Left renal pelvis (tissue), 4 donors: ENCODE data around the gene NPY5R. TPM values are rescaled to one million over a fixed set of nuclear protein-coding genes. Genes with fewer than 3 reads are reported as not detected.

Source experiments
- DNase-seq, 4 donors: peaks; one replicate each; pipeline ENCODE4 v3.0.0-alpha.2; 2013; ENCODE audit warnings: low read depth in 4 of 4, low spot score in 3 of 4
- polyA plus RNA-seq, 4 donors: library from polyadenylated mRNA; unstranded; fragments of 120-200 nt; gene quantifications; one replicate each; pipeline ENCODE4 v1.2.1, GENCODE V29; 2013; ENCODE audit not compliant: insufficient read length in 4 of 4

Gene NPY5R
- polyA plus RNA-seq: 1 to 10 TPM in 3 of 4 donors, under 1 TPM in 1; 0.64 to 6.1 (median 5.2) TPM

DNA sequence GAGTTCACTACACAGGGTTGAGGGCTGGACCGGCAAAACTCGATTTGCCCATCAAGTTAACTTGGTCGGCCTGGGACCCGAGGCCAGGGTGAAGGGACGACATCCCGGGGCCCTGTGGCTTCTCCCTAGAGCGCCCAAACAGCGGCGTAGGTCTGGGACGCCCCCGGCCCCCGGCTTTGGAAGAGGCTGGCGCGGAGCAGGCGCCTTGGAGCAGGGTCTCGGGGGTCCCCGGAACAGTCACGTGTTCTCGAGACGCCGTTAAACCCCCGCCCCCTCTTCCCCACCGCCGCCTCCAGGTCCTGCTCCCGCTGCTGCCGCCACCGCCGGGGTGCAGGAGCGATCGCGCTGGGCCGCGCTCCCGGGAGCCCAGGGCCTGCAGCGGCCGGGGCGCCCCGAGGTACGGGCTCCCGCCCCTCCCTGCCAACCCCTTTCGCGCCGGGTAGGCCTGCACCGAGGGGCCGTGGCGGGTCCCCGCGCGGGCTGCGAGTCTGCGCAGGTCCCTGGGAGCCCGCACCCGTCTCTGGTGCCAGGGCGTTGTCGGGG lies at the start of gene NPY5R:
Gene NPY5R (plus strand): TSS at position 289 of the 543 bp plus-strand sequence. CDS start 6,382 bp downstream, outside the sequence.
- DNase-seq: peak in 1 of 4 donors; percentile 8

DNA sequence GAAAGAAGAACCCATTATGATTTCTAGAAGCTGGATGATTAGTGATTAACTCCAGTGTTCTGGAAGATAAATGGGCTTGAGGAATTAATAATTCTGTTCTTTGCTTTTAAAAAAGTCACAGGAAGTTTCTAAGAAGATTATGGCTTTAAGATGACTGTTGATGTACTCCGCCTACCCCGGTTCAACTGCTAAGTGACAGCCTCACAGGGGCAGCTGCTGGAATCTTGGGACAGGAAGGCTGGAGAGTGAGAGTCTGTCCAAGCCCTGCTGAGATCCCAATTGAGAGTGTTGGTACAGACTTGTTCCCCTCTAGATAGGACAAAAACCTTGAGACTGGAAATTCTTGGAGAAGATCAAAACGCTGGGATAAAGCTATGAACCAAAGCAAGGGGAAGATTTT lies 48.6 kb upstream of the NPY5R start:
- no peak for DNase-seq

DNA sequence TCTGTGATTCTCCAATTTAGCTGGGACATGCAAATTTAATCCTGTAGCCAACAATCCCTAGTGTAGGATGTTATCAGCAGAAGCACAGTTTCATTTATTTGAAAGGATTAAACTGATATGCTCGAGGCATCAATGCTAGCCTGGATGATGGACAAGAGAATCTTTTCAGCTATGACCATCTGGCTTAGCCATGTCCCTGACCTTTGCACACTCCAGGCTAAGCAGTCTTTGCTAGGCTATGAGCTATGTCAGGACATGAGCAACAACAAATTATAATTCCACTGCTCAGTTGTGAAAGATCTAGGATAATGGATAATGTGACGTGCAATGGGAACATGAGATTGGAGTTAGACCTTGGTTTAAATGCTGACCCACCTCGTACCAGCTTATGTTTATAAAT lies 43.2 kb upstream of the NPY5R start:
- DNase-seq: no peak

DNA sequence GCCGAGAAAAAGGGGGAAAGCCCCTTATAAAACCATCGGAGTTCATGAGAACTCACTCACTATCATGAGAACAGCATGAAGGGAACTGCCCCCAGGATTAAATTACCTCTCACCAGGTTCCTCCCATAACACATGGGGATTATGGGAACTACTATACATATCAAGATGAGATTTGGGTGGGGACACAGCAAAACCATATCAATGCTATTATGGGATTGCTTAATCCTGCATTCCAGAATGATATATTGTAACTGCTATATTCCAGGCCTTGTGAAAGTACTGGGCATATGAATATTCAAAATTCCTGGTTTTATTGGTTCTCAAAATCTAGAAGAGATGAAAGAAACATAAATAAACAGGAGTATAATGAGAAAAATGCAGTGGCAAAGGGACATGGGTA lies 40.6 kb upstream of the NPY5R start:
- DNase-seq: no peak

DNA sequence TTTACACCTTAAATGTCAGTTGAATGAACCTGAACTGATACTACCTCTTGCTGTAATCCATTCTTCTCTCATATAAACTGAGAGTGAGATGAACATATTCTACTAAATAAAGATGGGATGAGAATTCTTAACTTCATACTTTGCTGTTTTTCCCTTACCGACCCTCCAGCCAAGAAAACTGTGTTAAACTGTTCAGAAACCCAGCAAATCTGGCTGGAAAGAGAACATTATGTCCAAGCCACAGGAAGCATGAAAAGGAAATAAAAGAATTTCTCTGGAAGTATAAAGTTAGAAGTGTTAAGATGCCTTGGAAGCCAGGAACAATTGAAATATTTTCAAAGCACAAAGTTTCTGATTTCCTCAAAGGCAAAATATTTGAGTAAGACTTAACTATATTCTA lies 34.2 kb upstream of the NPY5R start:
- no peak for DNase-seq

DNA sequence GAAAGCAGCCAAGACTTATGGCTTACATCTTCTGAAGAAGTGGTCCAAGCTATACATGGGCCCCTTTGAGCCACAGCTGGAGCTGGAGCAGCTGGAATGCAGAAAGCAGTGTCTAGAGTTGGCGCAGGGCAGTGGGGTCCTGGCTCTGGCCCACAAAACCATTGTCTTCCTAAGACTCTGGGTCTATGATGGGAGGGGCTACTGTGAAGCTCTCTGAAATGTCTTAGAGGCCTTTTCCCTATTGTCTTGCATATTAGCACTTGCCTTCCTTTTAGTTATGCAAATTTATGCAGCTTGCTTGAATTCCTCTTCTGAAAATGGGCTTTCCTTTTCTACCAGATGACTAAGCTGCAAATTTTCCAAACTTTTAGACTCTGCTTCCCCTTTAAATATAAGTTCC lies 26.6 kb upstream of the NPY5R start:
- DNase-seq: no peak

DNA sequence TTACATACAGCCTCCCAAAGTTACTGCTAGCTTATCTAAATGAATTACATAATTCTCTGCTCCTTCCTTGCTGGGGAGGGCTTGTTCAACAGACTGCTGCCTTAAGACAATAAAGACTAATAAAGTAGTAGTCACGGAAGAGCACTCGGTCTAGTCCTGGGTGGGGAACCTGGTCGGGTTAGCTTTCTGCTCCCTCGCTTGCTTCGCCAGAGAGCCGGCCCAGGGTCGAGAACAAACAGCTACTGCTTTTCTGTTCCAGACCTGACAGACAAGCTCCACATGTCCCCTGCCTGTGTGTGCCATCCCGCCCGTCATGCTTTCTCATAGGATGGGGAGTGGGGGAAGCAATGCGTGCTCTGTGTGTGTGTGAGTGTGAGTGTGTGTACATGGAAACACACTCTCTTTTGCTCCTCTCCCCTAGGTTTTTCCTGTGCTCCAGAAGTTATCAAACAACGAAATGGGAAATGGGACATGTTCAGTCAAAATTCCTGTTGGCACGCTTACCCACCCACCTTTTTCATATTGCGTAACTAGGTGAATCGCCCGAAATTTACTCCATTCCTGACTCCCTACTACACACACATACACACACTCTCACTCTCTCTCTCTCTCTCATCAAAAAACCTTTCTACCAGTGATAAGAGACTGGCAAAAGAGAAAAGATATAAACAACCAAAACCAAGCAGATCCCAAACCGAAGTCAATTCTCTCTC lies 12.6 kb upstream of the NPY5R start:
- DNase-seq: no peak

DNA sequence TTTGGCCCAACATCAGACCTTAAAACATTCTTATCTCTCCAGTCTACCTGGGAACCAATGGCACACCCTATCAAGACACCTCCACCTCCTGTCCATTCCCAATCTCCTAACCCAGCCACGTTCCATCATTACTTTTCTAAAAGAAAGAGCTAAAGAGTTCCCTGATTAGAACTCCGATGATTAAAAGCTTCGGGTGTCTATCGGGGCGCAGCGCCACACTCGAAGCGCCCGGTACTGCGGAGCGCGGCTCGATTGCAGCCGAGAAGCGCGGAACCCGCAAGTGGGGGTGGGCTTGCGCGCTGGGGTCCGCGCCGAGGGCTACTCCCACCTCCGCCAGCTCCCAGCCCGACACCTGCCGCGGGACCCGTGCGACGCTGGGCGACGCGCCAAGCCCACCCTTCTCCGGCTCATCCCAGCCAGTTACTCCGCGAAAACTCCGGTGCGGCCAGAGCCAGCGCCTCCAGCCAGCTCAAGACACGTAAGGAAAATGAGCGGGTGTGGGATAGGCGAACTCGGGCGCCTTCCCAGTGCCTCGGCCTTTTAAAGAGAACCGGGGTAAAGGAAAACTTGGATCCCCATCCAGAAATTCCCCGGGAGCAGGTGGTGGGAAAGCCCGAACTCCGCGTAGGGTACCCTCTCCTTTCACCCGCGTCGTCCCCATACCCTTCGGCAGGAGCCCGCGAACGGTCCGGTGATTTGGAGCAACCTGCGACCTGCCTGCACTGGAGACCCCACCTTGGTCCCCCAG lies 11.9 kb upstream of the NPY5R start:
- no peak for DNase-seq

DNA sequence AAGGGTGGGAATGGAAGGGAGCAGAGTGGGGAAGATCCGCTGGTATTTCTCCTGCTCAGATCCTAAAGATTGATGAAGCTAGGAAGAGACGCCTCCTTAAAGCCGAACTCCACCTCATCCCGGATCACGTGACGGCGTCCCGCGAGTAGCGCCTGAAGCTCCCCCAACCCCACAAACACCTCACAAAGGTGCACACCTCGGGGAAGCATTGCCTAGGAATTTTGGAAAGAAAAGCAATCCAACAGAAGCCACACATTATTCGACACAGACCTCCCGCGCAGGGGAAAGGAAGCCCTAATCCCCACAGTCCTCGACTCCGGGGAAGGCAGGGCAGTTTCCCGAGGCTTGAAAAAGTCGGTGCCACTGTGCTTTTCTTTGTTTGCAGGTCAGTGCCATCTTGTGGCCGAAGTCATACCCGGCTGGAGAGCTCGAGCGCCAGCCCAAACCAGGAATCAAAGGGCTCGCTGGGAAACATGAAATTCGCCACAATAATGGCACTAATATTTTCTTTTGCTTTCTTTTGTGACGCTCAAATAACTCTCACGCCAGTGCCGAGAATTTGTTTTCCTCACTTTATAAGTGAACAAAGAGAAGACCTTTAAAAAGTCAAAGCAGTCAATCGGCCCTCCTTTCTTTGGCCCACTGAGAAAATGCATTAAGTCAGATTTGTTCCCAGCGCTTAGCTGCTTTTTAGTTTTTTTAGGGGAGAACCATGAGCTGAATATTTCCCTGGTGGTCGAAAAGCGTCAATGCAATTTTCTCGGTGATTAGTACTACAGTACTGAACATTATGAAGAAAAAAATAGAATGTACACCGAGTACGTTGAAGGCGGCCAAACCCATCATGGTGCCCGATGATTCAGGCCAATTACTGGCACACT lies 10.9 kb upstream of the NPY5R start, which contains the start of gene NPY1R:
Gene NPY1R (minus strand): TSS at position 71 of the 881 bp plus-strand sequence. CDS start 6,042 bp downstream, outside the sequence.
- DNase-seq: peak in 3 of 4 donors; percentile 68 to 73 (median 69)

DNA sequence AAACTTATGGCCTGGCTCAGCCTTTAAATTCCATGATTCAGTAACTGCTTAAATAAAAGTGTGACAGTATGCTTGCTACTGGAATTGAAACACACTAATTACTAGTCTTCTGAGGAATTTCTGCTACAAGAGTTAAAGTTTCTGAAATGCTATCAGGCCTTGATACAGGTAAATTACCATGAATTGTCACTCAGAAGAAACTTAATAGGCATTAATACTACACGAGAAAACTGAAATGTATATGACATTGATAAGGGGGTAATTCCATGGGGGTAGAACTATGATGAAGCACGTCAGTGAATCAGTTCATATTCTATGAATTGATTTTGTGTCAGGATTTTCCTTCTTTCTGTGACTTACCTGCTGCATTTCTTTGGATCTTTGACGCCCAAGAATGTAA lies 8.3 kb upstream of the NPY5R start:
- DNase-seq: no peak

DNA sequence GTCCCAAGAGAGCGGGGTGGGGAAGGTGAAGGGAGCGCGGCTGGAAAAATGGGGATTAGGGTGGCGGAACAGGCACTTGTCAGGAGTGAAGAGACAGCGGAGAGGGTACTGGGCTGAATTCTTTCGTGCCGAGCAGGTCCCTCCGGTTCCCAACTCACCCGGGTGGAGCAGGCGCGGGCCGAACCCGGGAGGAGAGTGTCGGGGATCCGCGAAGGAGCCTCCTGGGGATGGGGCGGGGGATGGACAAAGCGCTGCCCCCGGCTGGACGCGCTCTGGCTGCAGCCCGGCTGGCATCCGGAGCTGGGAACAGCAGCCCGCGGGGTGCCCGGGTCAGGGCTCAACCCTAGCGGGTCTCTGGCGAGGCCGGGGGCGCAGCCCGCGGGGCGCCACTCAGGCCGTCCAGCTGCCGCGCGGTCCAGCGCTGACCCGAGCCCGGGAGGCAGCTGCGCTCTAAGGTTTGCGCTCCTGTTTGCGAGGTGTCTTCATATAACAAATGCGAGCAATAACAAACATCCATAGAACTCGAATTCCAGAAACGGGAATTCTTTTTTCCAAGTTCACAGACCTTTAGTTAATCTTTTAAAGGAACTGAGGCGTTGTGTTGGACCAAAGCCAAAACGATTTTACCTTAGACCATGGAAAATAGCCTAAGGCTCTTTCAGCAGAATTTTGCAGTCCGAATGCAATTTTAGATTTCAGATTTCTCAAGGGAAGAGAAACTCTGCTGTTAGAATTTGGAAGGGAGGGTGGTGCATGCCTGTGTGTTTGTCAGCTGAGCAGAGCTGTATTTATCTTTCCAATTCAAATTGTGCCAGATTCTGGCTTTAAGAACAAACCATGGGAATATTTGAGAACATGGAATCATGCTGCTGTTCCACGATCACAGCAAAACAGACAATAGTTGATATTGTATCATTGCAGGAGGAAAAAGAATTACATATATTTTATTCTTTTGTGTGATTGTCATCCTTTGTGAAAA lies 744 bp downstream of the NPY5R start:
- peak in 1 of 4 donors; percentile 8 for DNase-seq

DNA sequence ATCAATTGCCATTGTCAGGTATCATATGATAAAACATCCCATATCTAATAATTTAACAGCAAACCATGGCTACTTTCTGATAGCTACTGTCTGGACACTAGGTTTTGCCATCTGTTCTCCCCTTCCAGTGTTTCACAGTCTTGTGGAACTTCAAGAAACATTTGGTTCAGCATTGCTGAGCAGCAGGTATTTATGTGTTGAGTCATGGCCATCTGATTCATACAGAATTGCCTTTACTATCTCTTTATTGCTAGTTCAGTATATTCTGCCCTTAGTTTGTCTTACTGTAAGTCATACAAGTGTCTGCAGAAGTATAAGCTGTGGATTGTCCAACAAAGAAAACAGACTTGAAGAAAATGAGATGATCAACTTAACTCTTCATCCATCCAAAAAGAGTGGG lies 7.0 kb downstream of the NPY5R start:
- no peak for DNase-seq

DNA sequence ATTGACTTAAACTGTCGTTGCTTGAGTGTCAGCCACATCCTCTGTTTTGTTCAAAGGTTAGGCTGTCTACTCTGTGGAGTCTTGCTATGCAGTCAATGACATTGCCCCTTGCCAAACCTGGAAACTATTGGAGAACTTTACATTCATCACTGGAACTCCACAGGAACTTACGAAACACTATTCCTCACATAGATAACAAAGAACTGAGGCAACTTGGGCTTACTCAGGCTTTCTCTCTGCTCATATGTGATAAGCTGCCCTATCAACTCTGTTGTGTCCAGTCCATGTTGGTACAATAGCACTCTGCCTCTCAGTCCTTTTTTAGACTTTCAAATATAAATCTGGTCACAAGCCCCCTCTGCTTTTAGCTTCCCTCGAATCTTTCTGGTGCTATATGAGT lies 9.4 kb downstream of the NPY5R start:
- DNase-seq: no peak

DNA sequence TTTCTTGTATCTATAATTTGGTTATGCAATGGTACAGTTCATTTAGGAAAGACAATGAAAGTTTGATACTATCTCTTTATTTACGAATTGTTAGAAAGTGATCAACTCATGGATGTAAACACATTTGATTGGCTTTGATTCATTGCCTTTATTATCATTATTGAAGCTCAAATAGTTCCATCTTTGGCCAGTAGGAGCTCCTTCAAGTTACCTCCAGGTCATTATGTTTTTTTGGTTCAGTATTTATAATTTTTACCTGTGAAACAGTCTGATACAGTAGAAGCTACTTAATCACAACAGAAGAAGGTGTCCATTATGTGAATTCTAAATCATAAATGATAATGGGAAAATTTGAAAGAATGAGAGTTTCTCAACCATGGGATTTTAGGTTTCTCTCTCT lies 12.4 kb downstream of the NPY5R start:
- DNase-seq: no peak

DNA sequence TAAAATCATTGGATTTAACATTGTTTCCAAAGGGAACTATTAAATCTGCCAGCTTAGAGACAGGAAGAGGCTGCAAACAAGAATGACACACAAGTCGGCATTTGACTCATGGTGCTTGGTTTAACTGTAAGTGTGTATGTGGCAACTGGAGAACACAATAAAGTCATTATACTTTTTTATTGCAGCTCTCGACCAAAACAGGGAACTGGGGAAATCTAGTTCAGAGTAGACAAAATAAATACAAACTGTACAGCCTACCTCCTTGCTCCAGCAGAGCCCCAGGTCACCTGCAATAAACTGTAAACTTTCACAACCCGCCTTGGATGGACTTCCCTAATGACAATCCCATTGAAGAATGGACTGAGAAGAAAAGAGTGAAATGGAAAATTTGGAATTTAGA lies 24.0 kb downstream of the NPY5R start:
- no peak for DNase-seq

DNA sequence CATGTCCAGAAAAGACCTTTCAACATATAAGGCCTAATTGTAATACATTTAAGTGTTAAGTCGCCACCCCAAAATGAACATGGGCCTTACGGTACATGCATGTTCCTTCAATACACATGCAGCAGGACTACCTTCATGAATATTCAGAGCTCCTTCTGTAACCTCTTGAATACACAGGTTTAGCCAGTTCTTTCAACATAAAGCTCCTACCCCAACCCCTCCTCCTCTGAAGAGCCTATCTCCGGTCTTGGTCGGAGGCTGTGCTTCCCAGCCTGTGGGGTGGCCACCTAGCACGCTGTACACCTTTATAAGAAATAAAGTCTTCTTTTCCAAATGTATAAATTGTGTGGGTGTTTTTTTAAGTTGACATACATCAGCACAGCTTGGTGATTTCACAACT lies 28.3 kb downstream of the NPY5R start:
- DNase-seq: no peak

DNA sequence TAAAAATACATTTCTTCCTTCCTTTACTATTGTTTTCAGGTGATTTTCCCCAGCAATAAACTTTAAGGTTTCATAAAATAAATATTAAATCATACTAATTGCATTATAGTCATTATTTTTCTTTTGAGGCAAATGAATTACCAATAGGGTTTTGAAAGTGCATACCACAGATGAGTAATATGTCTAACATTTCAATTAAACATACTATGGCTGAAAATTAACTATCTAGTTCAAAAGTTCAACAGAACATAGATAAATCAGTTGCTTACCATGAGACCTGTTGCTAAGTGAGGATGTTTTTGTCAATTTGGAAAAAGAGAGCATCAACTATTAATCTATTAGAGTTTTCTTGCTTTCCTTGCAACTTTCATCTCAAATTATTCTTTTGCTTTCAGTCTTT lies 35.0 kb downstream of the NPY5R start:
- DNase-seq: no peak

DNA sequence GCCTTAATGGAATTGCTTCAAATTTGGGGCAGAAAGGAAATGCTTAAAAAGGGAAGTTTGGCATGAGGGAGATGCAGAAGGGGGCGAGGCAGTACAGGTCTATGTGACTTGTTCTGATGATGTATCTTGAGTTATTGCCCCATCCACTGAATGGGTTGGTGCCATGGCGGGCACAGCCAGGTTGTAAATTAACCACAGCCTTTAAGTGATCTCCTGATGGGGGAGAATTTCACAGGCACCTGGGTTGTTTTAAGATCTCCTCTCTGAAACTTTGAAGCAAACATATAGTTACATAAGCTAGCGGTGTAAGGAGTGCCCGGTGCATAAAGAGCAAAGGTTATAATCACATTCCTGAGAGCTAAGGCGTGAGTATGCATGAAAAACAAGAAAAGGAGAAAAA lies 37.0 kb downstream of the NPY5R start:
- no peak for DNase-seq

DNA sequence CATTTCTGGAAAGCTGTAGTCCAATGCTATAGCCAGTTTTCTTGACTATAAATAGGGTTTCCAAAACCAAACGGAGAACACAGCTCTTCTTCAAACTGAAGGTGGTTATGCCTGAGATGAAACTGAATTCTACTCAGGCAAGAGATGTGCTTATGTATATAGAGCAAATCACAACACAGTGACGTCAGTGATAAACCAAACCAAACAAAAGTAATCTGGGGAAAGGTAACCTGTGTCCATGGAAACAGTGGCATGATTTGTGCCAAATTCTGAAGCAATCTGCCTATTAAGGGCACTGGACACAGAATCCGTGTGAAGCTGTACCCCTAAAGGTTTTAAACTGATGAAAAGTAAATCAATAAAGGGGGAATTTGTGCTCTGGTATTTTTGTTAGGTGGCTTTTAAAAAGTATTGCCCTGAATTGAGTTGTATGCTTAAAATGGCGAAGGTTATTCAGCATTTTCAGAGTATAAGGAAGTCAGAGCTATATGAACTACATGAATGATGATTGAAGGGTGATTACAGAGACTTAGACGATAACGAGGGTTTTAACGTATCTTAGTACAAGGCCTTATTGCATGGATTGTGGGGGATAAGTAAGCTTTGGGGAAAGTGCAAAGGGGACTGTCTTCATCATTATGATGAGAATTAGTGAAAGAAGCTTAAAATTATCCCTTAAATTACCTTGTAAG lies 38.6 kb downstream of the NPY5R start:
- DNase-seq: no peak
